ENCODE measurements around the gene PAIP2.

GRCh38 chr5:139385061-139386049 is 43.7 kb downstream of the PAIP2 start:
- peak in 2 of 4 experiments; percentile 29 to 32 for TF ChIP-seq CTCF (IDR thresholded peaks at IDR 0.05)
- TF ChIP-seq POLR2A (IDR thresholded peaks at IDR 0.05) = no peak
- no peak for TF ChIP-seq POLR2AphosphoS5 (IDR thresholded peaks at IDR 0.05)

Data from prostate gland (tissue), 2 donors.